DOHH2 (cell line): ENCODE measurements around the gene BCL2L1.

Experiments used
- EZH2phosphoT487 ChIP-seq: fragments of 200-600 bp; sonication (generic); IDR thresholded peaks from 2 replicates; pipeline ENCODE4 v1.6.1; 2017; ENCODE audit warnings: borderline replicate concordance, mild to moderate bottlenecking, antibody characterized with exemption, low read length, moderate library complexity, mixed read lengths
- TF ChIP-seq, protein P1 (sequence below): fragments of 200-600 bp; sonication (generic); IDR thresholded peaks from one replicate; pipeline ENCODE4 v1.5.1; 2014; ENCODE audit warnings: antibody characterized with exemption, mild to moderate bottlenecking, low read depth, low read length; ENCODE audit not compliant: poor library complexity, severe bottlenecking

DNA sequence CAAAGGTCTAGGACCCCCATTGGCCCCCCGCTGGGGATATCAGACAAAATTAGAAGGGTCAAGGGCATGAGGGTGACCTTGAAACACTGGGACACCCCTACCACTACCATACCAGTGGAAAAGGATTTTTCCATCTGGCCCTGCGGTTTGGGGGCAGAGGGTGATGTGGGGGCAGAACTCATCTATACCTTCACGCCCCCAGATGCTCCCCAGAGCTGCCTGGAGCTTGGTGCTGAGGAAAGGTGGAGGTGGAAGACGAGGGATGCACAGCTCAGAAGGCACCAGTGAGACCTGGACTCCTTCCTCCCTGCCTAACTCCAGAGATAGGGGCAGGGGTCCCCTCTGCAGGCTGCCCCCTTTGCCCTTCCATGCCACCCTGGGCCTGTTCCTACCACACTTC lies 83.9 kb downstream of the BCL2L1 start:
- TF ChIP-seq, protein P1, sequence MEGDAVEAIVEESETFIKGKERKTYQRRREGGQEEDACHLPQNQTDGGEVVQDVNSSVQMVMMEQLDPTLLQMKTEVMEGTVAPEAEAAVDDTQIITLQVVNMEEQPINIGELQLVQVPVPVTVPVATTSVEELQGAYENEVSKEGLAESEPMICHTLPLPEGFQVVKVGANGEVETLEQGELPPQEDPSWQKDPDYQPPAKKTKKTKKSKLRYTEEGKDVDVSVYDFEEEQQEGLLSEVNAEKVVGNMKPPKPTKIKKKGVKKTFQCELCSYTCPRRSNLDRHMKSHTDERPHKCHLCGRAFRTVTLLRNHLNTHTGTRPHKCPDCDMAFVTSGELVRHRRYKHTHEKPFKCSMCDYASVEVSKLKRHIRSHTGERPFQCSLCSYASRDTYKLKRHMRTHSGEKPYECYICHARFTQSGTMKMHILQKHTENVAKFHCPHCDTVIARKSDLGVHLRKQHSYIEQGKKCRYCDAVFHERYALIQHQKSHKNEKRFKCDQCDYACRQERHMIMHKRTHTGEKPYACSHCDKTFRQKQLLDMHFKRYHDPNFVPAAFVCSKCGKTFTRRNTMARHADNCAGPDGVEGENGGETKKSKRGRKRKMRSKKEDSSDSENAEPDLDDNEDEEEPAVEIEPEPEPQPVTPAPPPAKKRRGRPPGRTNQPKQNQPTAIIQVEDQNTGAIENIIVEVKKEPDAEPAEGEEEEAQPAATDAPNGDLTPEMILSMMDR: no peak
- TF ChIP-seq EZH2phosphoT487: no peak
